ENCODE measurements around the gene SLC38A10. TPM values are rescaled to one million over a fixed set of nuclear protein-coding genes. Genes with fewer than 3 reads are reported as not detected.

The SLC38A10 gene
- polyA plus RNA-seq, 1 donor from 2014 or later: 37.4 TPM

- no peak for TF ChIP-seq MXI1 (conservative IDR thresholded peaks at IDR 0.05; ENCODE audit: poor library complexity, severe bottlenecking)
Observed at GRCh38 chr17:81314398-81315081, 19.4 kb upstream of the SLC38A10 start (continued).

- TF ChIP-seq RAD21 (conservative IDR thresholded peaks at IDR 0.05): no peak
- Histone ChIP-seq H3K36me3 (ENCODE audit: insufficient read depth, low read length) (no peaks in the 10 kb centered on the region), H3K4me2 (ENCODE audit: low read length) (no peak overlapping the region), H3K27me3 (ENCODE audit: insufficient read depth, low read depth, low read length) (no peaks in the 10 kb centered on the region), H3K9me2 (ENCODE audit: insufficient read depth, low read length) (no peaks in the 10 kb centered on the region), H2AFZ (ENCODE audit: low read depth, low read length) (no peak overlapping the region), H3K9ac (ENCODE audit: low read length) (no peak overlapping the region), H4K20me1 (ENCODE audit: insufficient read depth) (no peaks in the 10 kb centered on the region), H3K9me3 (ENCODE audit: low read length) (no peaks in the 10 kb centered on the region), H3K79me2 (replicated peaks; ENCODE audit: insufficient read depth, low read length) (no peaks in the 10 kb centered on the region), H3F3A (ENCODE audit: insufficient read depth, low read length, poor library complexity, severe bottlenecking) (no peaks in the 10 kb centered on the region), H3K4me3 (ENCODE audit: low read length) (no peak overlapping the region), H3K27ac (ENCODE audit: low read length) (no peak overlapping the region)
Observed at GRCh38 chr17:81313776-81314397, 18.8 kb upstream of the SLC38A10 start.

- H3F3A ChIP-seq (ENCODE audit: insufficient read depth, low read length, poor library complexity, severe bottlenecking): no peaks in the 10 kb centered on the region
Observed at GRCh38 chr17:81312624-81313325, 17.7 kb upstream of the SLC38A10 start.

More at GRCh38 chr17:81312624-81313325, 17.7 kb upstream of the SLC38A10 start:
- TF ChIP-seq RAD21 (conservative IDR thresholded peaks at IDR 0.05): no peak
- TF ChIP-seq POLR2AphosphoS5 (IDR thresholded peaks at IDR 0.05): no peak
- TF ChIP-seq CTCF (IDR thresholded peaks at IDR 0.05; ENCODE audit: poor library complexity, severe bottlenecking): no peak
- no peak for TF ChIP-seq MXI1 (conservative IDR thresholded peaks at IDR 0.05; ENCODE audit: poor library complexity, severe bottlenecking)
- no peak for TF ChIP-seq REST (IDR thresholded peaks at IDR 0.05; ENCODE audit: borderline replicate concordance)
- no peak for TF ChIP-seq TAF1 (IDR thresholded peaks at IDR 0.05; ENCODE audit: low read depth)
- no peak for TF ChIP-seq EZH2 (IDR thresholded peaks at IDR 0.05; ENCODE audit: borderline replicate concordance, insufficient read depth, low read length, poor library complexity, severe bottlenecking)
- TF ChIP-seq EP300 (conservative IDR thresholded peaks at IDR 0.05; ENCODE audit: poor library complexity, severe bottlenecking): no peak
- no peak for TF ChIP-seq SMC3 (conservative IDR thresholded peaks at IDR 0.05; ENCODE audit: poor library complexity)
- Histone ChIP-seq H3K27ac (ENCODE audit: low read length) (no peak overlapping the region), H3K79me2 (replicated peaks; ENCODE audit: insufficient read depth, low read length) (no peaks in the 10 kb centered on the region), H2AFZ (ENCODE audit: low read depth, low read length) (no peak overlapping the region), H3K36me3 (ENCODE audit: insufficient read depth, low read length) (no peaks in the 10 kb centered on the region), H3K4me3 (ENCODE audit: low read length) (no peak overlapping the region), H3K9me3 (ENCODE audit: low read length) (no peaks in the 10 kb centered on the region), H4K20me1 (ENCODE audit: insufficient read depth) (no peaks in the 10 kb centered on the region), H3K4me2 (ENCODE audit: low read length) (no peak overlapping the region), H3K9ac (ENCODE audit: low read length) (no peak overlapping the region), H3K27me3 (ENCODE audit: insufficient read depth, low read depth, low read length) (no peaks in the 10 kb centered on the region), H3K9me2 (ENCODE audit: insufficient read depth, low read length) (no peaks in the 10 kb centered on the region)
